GM12891 (cell line): ENCODE measurements around the gene TAS2R13.

Experiments
- DNase-seq: peaks from one replicate; pipeline ENCODE4 v3.0.0; 2011; ENCODE audit warnings: low spot score; ENCODE audit not compliant: insufficient read length
- FAIRE-seq: peaks from 2 replicates; lab custom pipeline; 2011; peaks lifted over from hg19 to GRCh38; lab: Jason Lieb, UNC
- PAX5 ChIP-seq: IDR thresholded peaks from 2 replicates; pipeline ENCODE4 v1.6.1; 2011; ENCODE audit warnings: low read length, moderate library complexity, mild to moderate bottlenecking; ENCODE audit not compliant: insufficient read depth, severe bottlenecking
- POLR2A ChIP-seq: IDR thresholded peaks from 2 replicates; pipeline ENCODE4 v1.6.1; 2011; ENCODE audit warnings: low read depth, low read length, control low read depth
- POLR2AphosphoS5 ChIP-seq: IDR thresholded peaks from 2 replicates; pipeline ENCODE4 v1.6.1; 2011; ENCODE audit warnings: low read depth, low read length, control low read depth
- POU2F2 ChIP-seq: IDR thresholded peaks from 2 replicates; pipeline ENCODE4 v1.6.1; 2011; ENCODE audit warnings: low read depth, mild to moderate bottlenecking, control low read depth, low read length, moderate library complexity
- SPI1 ChIP-seq: IDR thresholded peaks from 2 replicates; pipeline ENCODE4 v1.6.1; 2011; ENCODE audit warnings: low read depth, low read length, control low read depth
- TAF1 ChIP-seq: IDR thresholded peaks from 2 replicates; pipeline ENCODE4 v1.6.1; 2011; ENCODE audit warnings: low read depth, low read length, control low read depth

TAS2R13 gene

GRCh38 chr12:10928746-10929286, 19.5 kb upstream of the TAS2R13 start, which contains the start of gene PRH2:
Gene PRH2 (plus strand): TSS chr12:10929236. CDS start chr12:10929274, 38 bp downstream.
- FAIRE-seq = no peak
- DNase-seq = no peak
- TF ChIP-seq SPI1 (no peak), PAX5 (no peak), TAF1 (no peak), POU2F2 (no peak), POLR2A (no peak), POLR2AphosphoS5 (no peak)

DNA sequence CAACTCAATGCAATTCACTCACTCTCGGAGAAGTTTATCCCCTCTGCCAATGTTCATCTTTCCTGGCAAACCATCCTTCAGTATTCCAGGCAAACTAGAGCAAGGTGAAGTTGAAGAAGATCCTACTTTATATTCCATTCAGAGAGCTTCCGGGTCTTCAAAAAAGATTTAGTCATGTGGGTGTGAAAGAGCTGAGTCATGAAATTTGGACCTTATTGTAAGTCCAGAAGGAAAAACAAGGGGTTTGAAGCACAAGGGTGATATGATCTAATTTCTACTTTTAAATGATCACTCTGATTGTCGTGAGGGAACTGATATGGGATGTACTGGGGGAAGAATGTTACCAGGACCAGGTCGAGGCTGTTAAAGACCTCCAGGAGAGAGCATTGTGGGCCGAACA, 16.9 kb upstream of the TAS2R13 start:
- TF ChIP-seq POLR2AphosphoS5 = no peak
- DNase-seq (no peak), FAIRE-seq (no peak)

DNA sequence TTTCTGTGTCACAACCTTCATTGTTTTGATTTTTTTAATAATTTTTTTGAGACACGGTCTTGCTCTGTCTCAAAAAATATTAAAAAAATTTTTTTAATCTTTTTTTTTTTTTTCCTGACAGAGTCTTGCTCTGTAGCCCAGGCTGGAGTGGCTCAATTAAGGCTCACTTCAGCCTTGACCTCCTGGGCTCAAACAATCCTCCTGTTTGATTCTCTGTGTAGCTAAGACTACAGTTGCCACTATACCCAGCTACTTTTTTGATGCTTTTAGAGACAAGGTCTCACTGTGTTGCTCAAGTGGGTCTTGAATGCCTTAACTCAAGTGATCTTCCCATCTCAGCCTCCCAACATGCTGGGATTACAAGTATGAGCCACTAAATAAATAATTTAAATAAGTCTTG, 10.4 kb upstream of the TAS2R13 start:
- DNase-seq (no peak), FAIRE-seq (no peak)
- no peak for TF ChIP-seq SPI1
- no peak for TF ChIP-seq POU2F2

- no peak for DNase-seq
- no peak for FAIRE-seq
- no peak for TF ChIP-seq POLR2AphosphoS5
- no peak for TF ChIP-seq PAX5
- no peak for TF ChIP-seq SPI1
- no peak for TF ChIP-seq TAF1
- TF ChIP-seq POU2F2 = no peak
- TF ChIP-seq POLR2A = no peak
Measured at GRCh38 chr12:10910380-10910779, 1.0 kb upstream of the TAS2R13 start.

DNA sequence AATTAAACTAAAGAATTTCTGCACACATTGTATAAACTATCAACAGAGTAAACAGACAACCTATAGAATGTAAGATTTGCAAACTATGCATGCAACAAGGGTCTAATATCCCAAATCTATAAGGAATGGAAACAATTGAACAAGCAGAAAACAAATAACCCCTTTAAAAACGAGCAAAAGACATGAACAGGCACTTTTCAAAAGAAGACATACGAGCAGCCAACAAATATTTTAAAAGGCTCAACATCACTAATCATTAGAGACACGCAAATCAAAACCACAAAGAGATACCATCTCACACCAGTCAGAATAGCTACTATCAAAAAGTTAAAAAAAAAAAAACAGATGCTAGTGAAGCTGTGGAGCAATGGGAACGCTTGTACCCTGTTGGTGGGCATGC, 4.7 kb downstream of the TAS2R13 start:
- no peak for FAIRE-seq
- TF ChIP-seq SPI1 (no peak), TAF1 (no peak), POU2F2 (no peak)
- no peak for DNase-seq

- FAIRE-seq (no peak), DNase-seq (no peak)
- TF ChIP-seq PAX5 = no peak
- TF ChIP-seq SPI1 = no peak
- no peak for TF ChIP-seq POLR2AphosphoS5
- TF ChIP-seq POU2F2 = no peak
- no peak for TF ChIP-seq POLR2A
- TF ChIP-seq TAF1 = no peak
Measured at GRCh38 chr12:10901427-10901826, 7.9 kb downstream of the TAS2R13 start.

DNA sequence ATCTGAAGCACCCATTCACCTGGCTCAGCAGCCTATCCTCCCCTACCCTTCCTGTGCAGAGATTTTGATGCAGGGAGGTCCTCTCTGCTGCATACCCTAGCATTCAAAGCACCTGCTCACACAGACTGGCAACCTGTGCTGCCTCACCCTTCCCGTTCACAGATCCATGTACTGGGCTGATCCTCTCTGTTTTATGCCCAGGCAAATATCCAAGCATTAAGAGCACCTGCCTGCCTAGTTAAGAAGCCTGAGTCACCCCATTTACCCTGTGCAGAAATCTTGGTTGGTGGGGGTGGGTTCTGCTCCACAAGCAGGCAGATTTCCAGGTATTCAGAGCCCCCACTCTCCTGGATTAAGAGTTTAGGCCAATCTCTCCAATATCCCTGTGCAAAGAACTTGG, 8.4 kb downstream of the TAS2R13 start:
- TF ChIP-seq TAF1 (no peak), PAX5 (no peak), POLR2AphosphoS5 (no peak), POLR2A (no peak), SPI1 (no peak), POU2F2 (no peak)
- DNase-seq (no peak), FAIRE-seq (no peak)

GRCh38 chr12:10900530-10900929, 8.8 kb downstream of the TAS2R13 start:
- TF ChIP-seq SPI1 (no peak), POU2F2 (no peak), PAX5 (no peak), TAF1 (no peak), POLR2AphosphoS5 (no peak), POLR2A (no peak)
- DNase-seq (no peak), FAIRE-seq (no peak)

- DNase-seq = no peak
- FAIRE-seq = no peak
Measured at GRCh38 chr12:10896854-10897253, 12.5 kb downstream of the TAS2R13 start.

GRCh38 chr12:10891937-10892336, 17.4 kb downstream of the TAS2R13 start:
- DNase-seq (no peak), FAIRE-seq (no peak)

More at GRCh38 chr12:10896854-10897253, 12.5 kb downstream of the TAS2R13 start:
- TF ChIP-seq SPI1 (no peak), POLR2AphosphoS5 (no peak), TAF1 (no peak), PAX5 (no peak), POU2F2 (no peak), POLR2A (no peak)

DNA sequence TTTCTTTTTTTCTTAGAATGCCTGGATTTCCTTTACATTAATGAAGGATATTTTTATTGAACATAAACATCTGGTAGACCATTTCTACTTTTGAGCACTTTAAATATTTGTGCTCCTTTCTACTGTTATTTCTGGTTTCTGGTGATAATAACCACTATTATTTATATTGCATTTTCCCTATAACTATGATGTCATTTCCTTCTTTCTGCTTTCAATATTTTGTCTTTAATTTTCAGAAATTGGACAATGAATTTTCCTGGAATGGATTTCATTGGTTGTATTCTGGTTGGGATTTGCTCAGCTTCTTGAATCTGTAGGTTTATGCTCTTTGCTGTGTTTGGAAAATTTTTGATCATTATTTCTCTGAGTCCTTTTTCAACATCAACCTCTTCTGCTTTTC, 20.1 kb downstream of the TAS2R13 start:
- FAIRE-seq (no peak), DNase-seq (no peak)
- TF ChIP-seq SPI1 = no peak

More at GRCh38 chr12:10891937-10892336, 17.4 kb downstream of the TAS2R13 start:
- TF ChIP-seq POLR2AphosphoS5 = no peak
- TF ChIP-seq SPI1 = no peak
- no peak for TF ChIP-seq POLR2A

- DNase-seq = no peak
- peak; percentile 9 for FAIRE-seq
Measured at GRCh38 chr12:10884086-10884725, 25.2 kb downstream of the TAS2R13 start, which contains the start of gene PRH1. Gene PRH1 (minus strand): TSS chr12:10884255. CDS start chr12:10884217, 38 bp downstream.

More at GRCh38 chr12:10884086-10884725, 25.2 kb downstream of the TAS2R13 start, which contains the start of gene PRH1:
- no peak for TF ChIP-seq TAF1
- TF ChIP-seq POLR2AphosphoS5 = no peak
- no peak for TF ChIP-seq PAX5
- TF ChIP-seq POLR2A = no peak
- no peak for TF ChIP-seq SPI1
- TF ChIP-seq POU2F2 = no peak
